ENCODE data around the gene L3MBTL1.

DNA sequence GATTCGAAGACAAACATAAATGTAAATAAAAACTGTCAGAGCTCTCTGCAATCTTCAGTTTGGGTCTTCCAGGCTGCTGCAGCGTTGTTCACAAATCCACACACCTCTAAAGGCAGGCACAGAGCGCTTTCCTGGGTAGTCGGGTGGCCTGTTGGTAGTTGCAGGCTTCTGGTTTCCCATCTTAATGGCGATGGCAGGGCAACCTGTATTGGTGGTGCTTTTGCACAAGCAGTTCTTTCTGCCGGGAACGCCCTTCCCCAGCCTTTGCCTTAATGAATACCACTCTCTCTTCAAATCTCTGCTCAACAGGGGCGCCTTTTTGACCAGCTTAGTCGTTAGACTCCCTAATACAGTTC, 82.5 kb downstream of the L3MBTL1 start:
- TF ChIP-seq CTCF (conservative IDR thresholded peaks at IDR 0.05 in 1 of 2, IDR thresholded peaks at IDR 0.05 in 1 of 2; ENCODE audit: low read depth in 1 of 2, low read length in 2 of 2) (no peak), EZH2 (IDR thresholded peaks at IDR 0.05; ENCODE audit: low read length, missing control alignments) (no peak)

All from fibroblast of lung (primary cell).